Transverse colon (tissue), 3 donors: ENCODE measurements around the gene TUBB.

Experiments used
- CTCF ChIP-seq, 5 experiments: fragments of 200-600 bp in 3 of 5; fragments of 450-650 bp in 2 of 5; sonication (generic) in 3 of 5; IDR thresholded peaks; 1 replicate in 2 of 5; 2 replicates in 3 of 5; pipeline ENCODE4 v1.5.1; 2016 to 2017; ENCODE audit warnings: antibody characterized with exemption in 5 of 5, inconsistent platforms in 3 of 5, mild to moderate bottlenecking in 2 of 5, moderate library complexity in 1 of 5
- POLR2A ChIP-seq: fragments of 450-650 bp; IDR thresholded peaks from one replicate; pipeline ENCODE4 v1.6.1; 2016; ENCODE audit warnings: antibody characterized with exemption, mild to moderate bottlenecking, moderate library complexity

DNA sequence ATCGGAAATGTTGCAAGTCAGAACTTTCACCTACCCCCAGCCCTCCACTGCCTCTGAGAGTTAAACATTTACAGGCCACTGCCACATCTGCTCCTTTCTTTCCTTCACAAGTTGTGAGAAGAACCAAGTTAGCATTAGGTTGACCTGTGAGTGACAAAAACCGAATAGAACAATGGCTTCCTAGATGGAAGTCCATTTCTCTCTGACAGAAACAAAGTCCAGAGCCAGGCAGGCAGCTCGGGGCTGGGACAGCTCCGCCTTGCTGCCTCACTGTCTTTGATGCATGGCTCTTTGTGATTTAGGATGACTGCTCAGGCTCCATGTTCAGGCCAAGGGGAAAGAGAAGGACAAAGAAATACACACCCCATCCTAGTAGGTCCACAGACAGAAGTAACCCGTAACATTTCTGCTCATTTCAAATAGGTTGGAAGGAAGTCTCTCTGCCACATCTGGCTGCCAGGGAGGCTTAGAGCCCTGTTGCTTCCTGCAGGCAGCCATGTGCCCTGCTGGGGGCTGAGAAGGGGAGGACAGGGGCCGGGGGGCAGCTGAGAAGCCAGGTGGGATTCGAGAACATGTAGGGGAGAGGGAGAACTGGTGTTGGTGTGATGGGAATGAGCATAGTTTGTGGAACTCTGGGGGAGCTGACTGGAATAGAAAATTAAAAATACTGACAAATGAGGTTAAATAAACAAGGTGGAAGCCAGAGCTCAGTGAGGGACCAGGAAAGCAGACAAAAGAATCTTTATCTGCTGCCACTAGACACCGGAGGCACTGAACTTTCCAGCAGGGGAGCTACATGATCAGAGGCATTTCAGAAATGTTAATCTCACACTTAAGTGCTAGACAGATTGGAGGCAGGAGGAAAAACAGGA is 43.7 kb downstream of the TUBB start:
- TF ChIP-seq CTCF (IDR thresholded peaks at IDR 0.05) (no peak), POLR2A (no peak)
